ENCODE data around the gene CNOT6L.
"Not testable (repeated sequence)": the region's sequence is repeated elsewhere in the genome, so short reads cannot be mapped to it uniquely, and the experiment has no call there.

The CNOT6L gene

GRCh38 chr4:77818602-77819403 is at the start of gene CNOT6L:
Gene CNOT6L, minus strand, starts transcription at chr4:77819368. Its CDS starts 60 bp downstream, at chr4:77819308.
- H3K4me3 ChIP-seq (ENCODE audit: low read length) = peak within 1 kb of the TSS; percentile 90
- no peak within 1 kb of the TSS for H3K27ac ChIP-seq (ENCODE audit: low read length)
- H3K9ac ChIP-seq (ENCODE audit: low read depth, low read length) = peak within 1 kb of the TSS; percentile 88; the same call in 1 of the 2 replicates
- no peaks in the 10 kb centered on the region for H3K9me3 ChIP-seq (ENCODE audit: insufficient read depth, low read depth, low read length)
- no peaks in the 10 kb centered on the region for H3K36me3 ChIP-seq (ENCODE audit: insufficient read depth, low read depth, low read length)
- peaks cover 7% of the 10 kb centered on the region for H3K4me1 ChIP-seq (ENCODE audit: insufficient read depth, low read length)
- H3K27me3 ChIP-seq (ENCODE audit: insufficient read depth, low read length) = peaks cover 22% of the 10 kb centered on the region; the same call in 1 of the 2 replicates

GRCh38 chr4:77865259-77865658 is 46.1 kb upstream of the CNOT6L start:
- Histone ChIP-seq H3K9ac (ENCODE audit: low read depth, low read length) (no peak overlapping the region), H3K4me3 (ENCODE audit: low read length) (no peak overlapping the region), H3K27me3 (ENCODE audit: insufficient read depth, low read length) (no peaks in the 10 kb centered on the region), H3K36me3 (ENCODE audit: insufficient read depth, low read depth, low read length) (peaks cover 4% of the 10 kb centered on the region; the same call in 1 of the 2 replicates), H3K27ac (ENCODE audit: low read length) (no peak overlapping the region), H3K9me3 (ENCODE audit: insufficient read depth, low read depth, low read length) (no peaks in the 10 kb centered on the region), H3K4me1 (ENCODE audit: insufficient read depth, low read length) (peaks cover 8% of the 10 kb centered on the region; the same call in 1 of the 2 replicates)

GRCh38 chr4:77863341-77863740 is 44.2 kb upstream of the CNOT6L start:
- H3K9me3 ChIP-seq (ENCODE audit: insufficient read depth, low read depth, low read length); H3K27me3 ChIP-seq (ENCODE audit: insufficient read depth, low read length); H3K36me3 ChIP-seq (ENCODE audit: insufficient read depth, low read depth, low read length); H3K4me1 ChIP-seq (ENCODE audit: insufficient read depth, low read length): not testable (repeated sequence)
- peak overlapping the region; percentile 94 for H3K4me3 ChIP-seq (ENCODE audit: low read length)
- H3K27ac ChIP-seq (ENCODE audit: low read length) = peak overlapping the region; percentile 49
- peak overlapping the region; percentile 96 for H3K9ac ChIP-seq (ENCODE audit: low read depth, low read length)

DNA sequence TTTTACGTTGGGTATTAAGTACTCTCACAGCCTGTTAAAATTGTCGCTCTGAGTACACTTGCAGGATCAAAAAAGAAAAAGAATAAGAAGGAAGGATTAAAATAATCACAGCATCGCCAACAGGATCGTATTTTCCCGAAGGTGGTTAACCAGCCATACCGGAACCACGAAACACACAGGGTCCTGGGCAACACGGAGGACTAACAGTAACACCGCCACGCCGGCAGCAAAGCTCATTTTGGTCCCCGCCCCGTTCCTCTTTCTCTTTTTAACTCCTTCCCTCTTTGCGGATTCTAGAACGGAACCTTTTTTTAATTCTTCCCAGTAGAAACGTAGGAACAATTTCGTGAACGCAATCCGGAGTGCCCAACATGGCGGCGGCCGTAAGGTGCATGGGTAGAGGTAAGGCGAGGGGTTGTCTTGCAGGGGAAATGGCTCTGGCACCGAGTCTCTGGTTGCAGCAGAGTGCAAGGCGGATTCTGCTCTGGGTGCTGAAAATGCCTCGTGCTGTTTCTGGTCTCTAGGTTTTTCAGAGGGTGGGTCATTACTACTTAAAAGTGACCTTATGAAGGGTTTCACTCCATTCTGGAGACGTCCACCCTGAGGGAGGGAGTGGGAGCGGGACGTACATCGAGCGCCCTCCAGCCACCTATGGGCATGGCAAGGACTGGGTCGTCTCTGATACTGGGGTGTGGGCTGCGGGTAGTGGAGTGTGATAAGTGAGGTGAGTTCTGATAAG is 43.5 kb upstream of the CNOT6L start, which contains the start of gene MRPL1:
MRPL1 (plus strand) TSS at position 353 of the 739 bp plus-strand sequence; CDS start at position 372, 19 bp downstream.
- H3K9ac ChIP-seq (ENCODE audit: low read depth, low read length) = peak within 1 kb of the TSS; percentile 96
- H3K36me3 ChIP-seq (ENCODE audit: insufficient read depth, low read depth, low read length) = peaks cover 4% of the 10 kb centered on the region; the same call in 1 of the 2 replicates
- H3K27me3 ChIP-seq (ENCODE audit: insufficient read depth, low read length) = no peaks in the 10 kb centered on the region
- H3K4me1 ChIP-seq (ENCODE audit: insufficient read depth, low read length) = peaks cover 8% of the 10 kb centered on the region; the same call in 1 of the 2 replicates
- H3K4me3 ChIP-seq (ENCODE audit: low read length) = peak within 1 kb of the TSS; percentile 94
- peak within 1 kb of the TSS; percentile 49 for H3K27ac ChIP-seq (ENCODE audit: low read length)
- H3K9me3 ChIP-seq (ENCODE audit: insufficient read depth, low read depth, low read length) = no peaks in the 10 kb centered on the region

GRCh38 chr4:77861495-77861894 is 42.3 kb upstream of the CNOT6L start:
- Histone ChIP-seq H3K4me3 (ENCODE audit: low read length) (peak overlapping the region; percentile 94), H3K9ac (ENCODE audit: low read depth, low read length) (peak overlapping the region; percentile 96; the same call in 1 of the 2 replicates), H3K27ac (ENCODE audit: low read length) (peak overlapping the region; percentile 49), H3K4me1 (ENCODE audit: insufficient read depth, low read length) (peaks cover 8% of the 10 kb centered on the region; the same call in 1 of the 2 replicates), H3K36me3 (ENCODE audit: insufficient read depth, low read depth, low read length) (peaks cover 4% of the 10 kb centered on the region; the same call in 1 of the 2 replicates), H3K9me3 (ENCODE audit: insufficient read depth, low read depth, low read length) (no peaks in the 10 kb centered on the region), H3K27me3 (ENCODE audit: insufficient read depth, low read length) (no peaks in the 10 kb centered on the region)

GRCh38 chr4:77859256-77859655 is 40.1 kb upstream of the CNOT6L start:
- Histone ChIP-seq H3K4me1 (ENCODE audit: insufficient read depth, low read length) (peaks cover 8% of the 10 kb centered on the region; the same call in 1 of the 2 replicates), H3K4me3 (ENCODE audit: low read length) (no peak overlapping the region), H3K27me3 (ENCODE audit: insufficient read depth, low read length) (no peaks in the 10 kb centered on the region), H3K9me3 (ENCODE audit: insufficient read depth, low read depth, low read length) (no peaks in the 10 kb centered on the region), H3K9ac (ENCODE audit: low read depth, low read length) (no peak overlapping the region), H3K36me3 (ENCODE audit: insufficient read depth, low read depth, low read length) (no peaks in the 10 kb centered on the region), H3K27ac (ENCODE audit: low read length) (no peak overlapping the region)

DNA sequence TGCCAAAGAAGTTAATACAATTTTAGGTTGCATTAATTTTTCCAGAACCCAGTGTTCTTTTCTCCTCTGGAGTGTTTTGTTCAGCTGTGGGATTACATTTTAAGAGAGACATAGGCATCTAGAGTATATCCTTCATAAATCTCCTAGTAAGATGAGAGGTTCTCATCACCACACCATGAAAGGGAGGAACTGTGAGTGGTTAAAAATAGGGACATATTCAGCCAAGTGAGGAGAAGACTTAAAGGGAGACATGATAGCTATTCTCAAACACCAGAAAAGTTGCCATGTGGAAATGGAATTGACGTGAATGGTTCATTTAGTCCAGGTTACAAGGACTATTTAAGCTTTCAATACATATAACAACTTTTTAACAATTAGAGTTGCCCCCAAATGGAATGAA is 37.0 kb upstream of the CNOT6L start:
- no peak overlapping the region for H3K27ac ChIP-seq (ENCODE audit: low read length)
- no peaks in the 10 kb centered on the region; the same call in 1 of the 2 replicates for H3K4me1 ChIP-seq (ENCODE audit: insufficient read depth, low read length)
- H3K27me3 ChIP-seq (ENCODE audit: insufficient read depth, low read length) = no peaks in the 10 kb centered on the region
- no peaks in the 10 kb centered on the region for H3K36me3 ChIP-seq (ENCODE audit: insufficient read depth, low read depth, low read length)
- H3K9ac ChIP-seq (ENCODE audit: low read depth, low read length) = no peak overlapping the region
- no peaks in the 10 kb centered on the region for H3K9me3 ChIP-seq (ENCODE audit: insufficient read depth, low read depth, low read length)
- H3K4me3 ChIP-seq (ENCODE audit: low read length) = no peak overlapping the region

GRCh38 chr4:77854431-77855111 is 35.4 kb upstream of the CNOT6L start:
- H3K4me3 ChIP-seq (ENCODE audit: low read length) = no peak overlapping the region
- no peaks in the 10 kb centered on the region for H3K4me1 ChIP-seq (ENCODE audit: insufficient read depth, low read length)
- H3K36me3 ChIP-seq (ENCODE audit: insufficient read depth, low read depth, low read length) = no peaks in the 10 kb centered on the region
- no peak overlapping the region for H3K9ac ChIP-seq (ENCODE audit: low read depth, low read length)
- H3K27me3 ChIP-seq (ENCODE audit: insufficient read depth, low read length) = no peaks in the 10 kb centered on the region
- no peak overlapping the region for H3K27ac ChIP-seq (ENCODE audit: low read length)
- H3K9me3 ChIP-seq (ENCODE audit: insufficient read depth, low read depth, low read length) = no peaks in the 10 kb centered on the region

- Histone ChIP-seq H3K9me3 (ENCODE audit: insufficient read depth, low read depth, low read length) (no peaks in the 10 kb centered on the region), H3K4me3 (ENCODE audit: low read length) (no peak overlapping the region), H3K9ac (ENCODE audit: low read depth, low read length) (no peak overlapping the region), H3K4me1 (ENCODE audit: insufficient read depth, low read length) (no peaks in the 10 kb centered on the region), H3K36me3 (ENCODE audit: insufficient read depth, low read depth, low read length) (no peaks in the 10 kb centered on the region), H3K27ac (ENCODE audit: low read length) (no peak overlapping the region), H3K27me3 (ENCODE audit: insufficient read depth, low read length) (no peaks in the 10 kb centered on the region)
Observed at GRCh38 chr4:77852892-77853495, 33.8 kb upstream of the CNOT6L start.

DNA sequence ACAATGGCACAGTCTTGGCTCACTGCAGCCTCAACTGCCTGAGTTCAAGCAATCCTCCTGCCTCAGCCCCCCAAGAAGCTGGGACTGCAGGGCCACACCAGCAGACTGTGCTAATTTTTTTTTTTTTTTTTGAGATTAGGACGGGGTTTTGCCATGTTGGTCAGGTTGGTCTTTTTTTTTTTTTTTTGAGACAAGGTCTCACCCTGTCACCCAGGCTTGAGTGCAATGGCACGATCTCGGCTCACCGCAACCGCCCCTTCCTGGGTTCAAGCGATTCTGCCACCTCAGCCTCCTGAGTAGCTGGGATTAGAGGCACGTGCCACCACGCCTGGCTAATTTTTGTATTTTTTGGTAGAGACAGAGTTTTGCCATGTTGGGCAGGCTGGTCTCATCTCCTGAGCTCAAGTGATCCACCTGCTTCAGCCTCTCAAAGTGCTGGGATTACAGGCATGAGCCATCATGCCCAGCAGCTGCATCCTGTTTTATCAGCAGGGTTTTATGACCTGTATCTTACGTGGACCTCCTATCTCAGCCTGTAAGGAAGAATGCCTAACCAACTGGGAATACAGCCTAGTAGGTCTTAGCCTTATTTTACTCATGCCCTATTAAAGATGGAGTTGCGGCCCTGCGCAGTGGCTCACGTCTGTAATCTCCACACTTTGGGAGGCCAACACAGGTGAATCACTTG is 30.3 kb upstream of the CNOT6L start:
- Histone ChIP-seq H3K27ac (ENCODE audit: low read length) (no peak overlapping the region), H3K27me3 (ENCODE audit: insufficient read depth, low read length) (no peaks in the 10 kb centered on the region), H3K9ac (ENCODE audit: low read depth, low read length) (no peak overlapping the region)

More for the DNA sequence above, 30.3 kb upstream of the CNOT6L start:
- no peaks in the 10 kb centered on the region for H3K36me3 ChIP-seq (ENCODE audit: insufficient read depth, low read depth, low read length)
- H3K4me1 ChIP-seq (ENCODE audit: insufficient read depth, low read length) = peaks cover 6% of the 10 kb centered on the region; the same call in 1 of the 2 replicates
- no peaks in the 10 kb centered on the region for H3K9me3 ChIP-seq (ENCODE audit: insufficient read depth, low read depth, low read length)
- H3K4me3 ChIP-seq (ENCODE audit: low read length) = no peak overlapping the region

Data from iPS-20b (cell line).